Immature natural killer cell (primary cell): ENCODE measurements around the gene CNGA4. TPM values are rescaled to one million over a fixed set of nuclear protein-coding genes. Genes with fewer than 3 reads are reported as not detected.
A peak's percentile ranks its signal among the peaks of the same experiment; 100 is the strongest.
"Not testable (repeated sequence)": the region's sequence is repeated elsewhere in the genome, so short reads cannot be mapped to it uniquely, and the experiment has no call there.

Source experiments
- DNase-seq, 3 donors: peaks; one replicate each; pipeline ENCODE4 v3.0.0; 2022; ENCODE audit warnings: mixed read lengths in 1 of 3
- H3K27ac Mint-ChIP-seq, 6 donors: one replicate each; pipeline ENCODE4 v1.8.0; 2020; ENCODE audit warnings: mixed read lengths in 6 of 6, mild to moderate bottlenecking in 5 of 6, inconsistent platforms in 4 of 6, moderate library complexity in 3 of 6
- H3K27me3 Mint-ChIP-seq, 3 donors: one replicate each; pipeline ENCODE4 v1.8.0; 2020 to 2021; ENCODE audit warnings: low read depth in 3 of 3, mild to moderate bottlenecking in 3 of 3, mixed read lengths in 3 of 3, moderate library complexity in 3 of 3, inconsistent platforms in 1 of 3
- H3K36me3 Mint-ChIP-seq, 3 donors: one replicate each; pipeline ENCODE4 v1.8.0; 2020; ENCODE audit warnings: mixed read lengths in 3 of 3, inconsistent platforms in 2 of 3, mild to moderate bottlenecking in 2 of 3
- H3K4me1 Mint-ChIP-seq, 2 donors: one replicate each; pipeline ENCODE4 v1.8.0; 2020; ENCODE audit warnings: inconsistent platforms in 2 of 2, mild to moderate bottlenecking in 2 of 2, mixed read lengths in 2 of 2, moderate library complexity in 1 of 2
- H3K4me3 Mint-ChIP-seq, 5 donors: one replicate each; pipeline ENCODE4 v1.8.0; 2020; ENCODE audit warnings: mild to moderate bottlenecking in 5 of 5, mixed read lengths in 5 of 5, inconsistent platforms in 3 of 5, moderate library complexity in 3 of 5
- H3K9me3 Mint-ChIP-seq, 6 donors: one replicate each; pipeline ENCODE4 v1.8.0; 2020; ENCODE audit warnings: mild to moderate bottlenecking in 6 of 6, mixed read lengths in 6 of 6, inconsistent platforms in 4 of 6, moderate library complexity in 3 of 6
- polyA plus RNA-seq, 3 donors: library from polyadenylated mRNA; unstranded; fragments of 300-500 nt; fragmentation: Illumina TruSeq; gene quantifications; one replicate each; pipeline ENCODE4 v1.2.3, GENCODE V29; 2021

The CNGA4 gene
- polyA plus RNA-seq, 3 donors from 2014 or later = not detected

DNA sequence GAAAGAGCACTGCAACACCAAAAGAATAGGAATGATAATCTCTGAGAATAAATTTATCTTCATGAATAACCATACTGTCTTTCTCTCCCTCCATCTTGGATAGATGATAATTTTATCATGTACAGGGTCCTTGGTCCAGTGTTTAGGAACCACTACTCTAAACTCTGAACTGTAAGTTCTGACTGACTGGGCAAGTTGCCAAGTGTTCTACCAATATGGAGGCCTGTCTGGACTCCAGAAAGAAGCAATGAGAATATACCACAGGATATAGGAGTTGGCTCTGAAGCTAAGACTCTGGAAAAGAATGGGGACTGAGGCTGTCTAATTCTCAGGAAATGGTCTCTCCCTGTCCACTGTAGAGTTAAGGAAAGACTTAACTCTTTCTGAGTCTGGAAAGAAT, 6.0 kb upstream of the CNGA4 start:
- Mint-ChIP-seq H3K4me1 (peaks cover 65 to 77% of the 10 kb centered on the region in 2 donors), H3K27ac (peak overlapping the region in 5 of 6 donors; percentile 39 to 92 (median 63)), H3K27me3 (peaks cover 0 to 4% (median 3%) of the 10 kb centered on the region in 3 donors), H3K4me3 (peak overlapping the region in 4 of 5 donors; percentile 23 to 99 (median 76)), H3K36me3 (no peaks in the 10 kb centered on the region), H3K9me3 (no peaks in the 10 kb centered on the region)
- no peak for DNase-seq

DNA sequence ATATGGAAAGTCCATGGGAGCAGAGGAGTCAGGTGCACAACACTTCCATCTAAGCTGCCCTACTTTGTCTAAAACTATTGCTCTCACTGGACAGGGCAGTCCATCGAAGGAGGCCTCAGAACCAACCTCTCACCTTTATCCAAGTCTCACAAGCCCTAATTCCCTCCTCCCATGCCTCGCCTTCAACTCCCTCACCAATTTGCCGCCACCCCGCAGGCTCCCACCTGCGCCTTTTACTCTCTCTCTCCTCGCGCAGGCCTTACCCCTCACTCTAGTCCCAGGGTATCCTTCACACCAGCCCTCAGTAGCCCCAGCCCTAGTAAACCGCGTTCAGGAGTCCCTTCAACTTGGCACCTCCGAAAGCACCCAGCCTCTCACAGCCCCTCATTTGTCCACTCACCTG, 4.9 kb upstream of the CNGA4 start:
- Mint-ChIP-seq H3K27ac (peak overlapping the region; percentile 92 to 97 (median 96)), H3K36me3 (no peaks in the 10 kb centered on the region), H3K4me1 (peaks cover 54 to 66% of the 10 kb centered on the region in 2 donors), H3K9me3 (no peaks in the 10 kb centered on the region), H3K4me3 (peak overlapping the region; percentile 97 to 99 (median 99)), H3K27me3 (peaks cover 0 to 4% (median 3%) of the 10 kb centered on the region in 3 donors)
- no peak for DNase-seq

DNA sequence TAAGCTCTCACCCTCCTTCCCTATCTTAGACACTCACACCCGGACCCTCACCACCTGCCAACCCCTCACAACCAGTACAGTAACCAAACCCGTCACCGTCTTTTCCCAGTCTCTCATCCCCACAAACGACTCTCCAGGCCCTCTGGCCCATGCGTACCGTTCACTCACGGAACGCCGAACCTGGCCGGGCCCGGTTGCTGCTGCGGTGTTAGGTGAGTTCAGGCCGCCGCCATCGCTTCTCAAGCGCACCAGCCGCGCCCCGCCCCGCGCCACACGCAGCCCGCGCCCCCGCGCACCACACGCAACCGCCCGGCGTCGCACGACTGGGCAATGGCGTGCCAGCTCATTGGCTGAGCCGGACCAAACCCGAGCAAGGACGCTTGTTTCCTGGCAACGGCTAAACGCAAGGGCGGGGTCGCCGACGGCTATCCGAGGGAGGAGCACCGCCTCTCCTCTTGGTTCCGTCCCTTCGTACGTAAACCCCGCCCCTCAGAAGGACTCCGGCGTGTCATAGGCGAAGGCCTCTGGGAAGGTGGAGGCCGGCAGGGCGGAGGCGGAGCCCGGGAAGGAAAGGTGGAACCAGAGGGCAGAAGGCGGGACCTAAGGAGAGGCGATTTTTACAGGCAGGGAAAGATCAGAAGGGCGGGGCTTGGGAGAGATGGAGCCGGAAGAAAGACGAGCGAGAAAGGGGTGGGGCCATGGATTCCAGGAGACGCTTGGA, 4.3 kb upstream of the CNGA4 start, which contains the start of gene FHIP1B:
TSS of gene FHIP1B (minus strand) at position 250 of the 721 bp plus-strand sequence. CDS start 10,120 bp downstream, outside the sequence.
- Mint-ChIP-seq H3K4me1 (peaks cover 48 to 61% of the 10 kb centered on the region in 2 donors), H3K27ac (peak within 1 kb of the TSS; percentile 92 to 97 (median 96)), H3K36me3 (no peaks in the 10 kb centered on the region), H3K4me3 (peak within 1 kb of the TSS; percentile 97 to 99 (median 99)), H3K27me3 (peaks cover 0 to 4% (median 3%) of the 10 kb centered on the region in 3 donors), H3K9me3 (no peaks in the 10 kb centered on the region)
- peak; percentile 99 to 100 (median 100) for DNase-seq

DNA sequence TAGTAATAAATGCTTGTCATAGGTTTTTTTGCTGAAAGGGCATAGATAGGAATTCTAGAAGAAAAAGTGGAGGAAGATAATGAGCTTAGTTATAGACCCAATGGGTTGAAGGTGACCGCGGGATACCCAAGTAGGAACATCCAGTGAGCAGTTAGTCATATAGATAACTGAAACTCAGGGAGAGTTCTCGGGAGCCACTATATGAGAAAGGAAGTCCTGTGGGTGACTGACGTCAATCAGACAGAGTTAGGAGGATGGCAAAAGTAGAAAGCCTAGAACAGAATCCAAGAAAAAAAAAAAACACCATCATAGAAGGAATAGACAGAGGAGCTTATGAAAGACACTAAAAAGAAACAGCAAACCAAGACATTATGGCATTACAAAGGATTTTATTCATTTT, 1.6 kb upstream of the CNGA4 start:
- Mint-ChIP-seq H3K27me3 (peaks cover 0 to 5% (median 5%) of the 10 kb centered on the region in 3 donors), H3K9me3 (no peaks in the 10 kb centered on the region), H3K4me1 (peaks cover 26 to 34% of the 10 kb centered on the region in 2 donors), H3K36me3 (no peaks in the 10 kb centered on the region), H3K27ac (no peak overlapping the region), H3K4me3 (no peak overlapping the region)
- DNase-seq = no peak

DNA sequence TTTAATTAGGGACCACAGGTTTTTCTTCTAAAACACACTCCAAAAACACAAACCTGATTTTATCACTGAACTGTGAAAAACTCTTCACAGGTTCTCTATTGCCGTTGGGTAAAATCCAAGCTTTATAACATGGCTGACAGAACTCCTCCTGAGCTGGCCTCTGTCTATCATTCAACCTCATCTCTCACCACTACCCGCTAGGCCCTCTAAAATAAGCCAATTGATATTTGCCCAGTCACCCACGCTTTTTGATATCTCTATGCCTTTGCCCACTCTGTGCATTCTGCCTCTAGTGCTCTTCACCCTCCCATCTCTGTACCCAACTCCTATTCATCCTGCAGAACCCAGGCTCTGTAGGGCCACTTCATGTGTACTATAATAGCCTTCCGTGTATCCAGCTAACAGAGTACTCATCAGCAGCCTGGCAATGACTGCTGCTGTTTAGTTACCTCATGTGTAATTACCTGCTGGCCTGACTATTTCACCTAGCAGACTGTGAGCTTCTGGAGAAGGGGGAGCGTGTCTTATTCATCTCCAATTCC, 1.1 kb upstream of the CNGA4 start:
- peaks cover 22 to 28% of the 10 kb centered on the region in 2 donors for H3K4me1 Mint-ChIP-seq
- no peaks in the 10 kb centered on the region for H3K9me3 Mint-ChIP-seq

DNA sequence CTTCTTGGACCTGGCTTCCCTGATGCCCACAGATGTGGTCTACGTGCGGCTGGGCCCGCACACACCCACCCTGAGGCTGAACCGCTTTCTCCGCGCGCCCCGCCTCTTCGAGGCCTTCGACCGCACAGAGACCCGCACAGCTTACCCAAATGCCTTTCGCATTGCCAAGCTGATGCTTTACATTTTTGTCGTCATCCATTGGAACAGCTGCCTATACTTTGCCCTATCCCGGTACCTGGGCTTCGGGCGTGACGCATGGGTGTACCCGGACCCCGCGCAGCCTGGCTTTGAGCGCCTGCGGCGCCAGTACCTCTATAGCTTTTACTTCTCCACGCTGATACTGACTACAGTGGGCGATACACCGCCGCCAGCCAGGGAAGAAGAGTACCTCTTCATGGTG, 1.2 kb downstream of the CNGA4 start:
- no peak for DNase-seq
- no peaks in the 10 kb centered on the region for H3K36me3 Mint-ChIP-seq
- H3K27me3 Mint-ChIP-seq = peaks cover 3% of the 10 kb centered on the region in 3 donors
- H3K27ac Mint-ChIP-seq = no peak overlapping the region
- H3K4me1 Mint-ChIP-seq = peaks cover 4 to 5% of the 10 kb centered on the region in 2 donors
- no peak overlapping the region for H3K4me3 Mint-ChIP-seq
- no peaks in the 10 kb centered on the region for H3K9me3 Mint-ChIP-seq

More for the DNA sequence above, 1.1 kb upstream of the CNGA4 start:
- Mint-ChIP-seq H3K36me3 (no peaks in the 10 kb centered on the region), H3K4me3 (no peak overlapping the region), H3K27ac (no peak overlapping the region), H3K27me3 (peaks cover 0 to 5% (median 5%) of the 10 kb centered on the region in 3 donors)
- DNase-seq = no peak

DNA sequence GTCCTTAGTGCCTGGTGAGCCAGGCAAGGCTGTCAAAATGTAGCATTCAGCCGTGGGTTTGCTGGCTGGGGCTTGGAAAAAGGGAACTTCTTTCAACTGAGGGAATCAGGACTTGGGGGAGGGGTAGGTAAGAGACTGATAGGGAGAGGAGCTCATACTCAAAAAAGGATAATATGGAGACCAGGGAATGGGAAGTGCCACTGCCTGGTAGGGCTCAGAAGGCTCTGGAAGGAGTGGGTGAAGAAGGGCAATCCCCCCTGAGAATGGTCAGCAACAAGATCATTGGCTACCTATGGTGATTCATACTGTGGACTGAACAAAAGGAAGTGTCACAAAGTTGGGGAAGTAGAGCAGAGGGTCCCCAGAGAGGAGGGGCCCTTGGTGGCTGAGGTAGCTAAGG, 1.9 kb downstream of the CNGA4 start:
- H3K9me3 Mint-ChIP-seq = no peaks in the 10 kb centered on the region
- no peak for DNase-seq
- peaks cover 3% of the 10 kb centered on the region in 3 donors for H3K27me3 Mint-ChIP-seq
- no peak overlapping the region for H3K4me3 Mint-ChIP-seq
- H3K36me3 Mint-ChIP-seq = no peaks in the 10 kb centered on the region
- no peaks in the 10 kb centered on the region for H3K4me1 Mint-ChIP-seq
- no peak overlapping the region for H3K27ac Mint-ChIP-seq

DNA sequence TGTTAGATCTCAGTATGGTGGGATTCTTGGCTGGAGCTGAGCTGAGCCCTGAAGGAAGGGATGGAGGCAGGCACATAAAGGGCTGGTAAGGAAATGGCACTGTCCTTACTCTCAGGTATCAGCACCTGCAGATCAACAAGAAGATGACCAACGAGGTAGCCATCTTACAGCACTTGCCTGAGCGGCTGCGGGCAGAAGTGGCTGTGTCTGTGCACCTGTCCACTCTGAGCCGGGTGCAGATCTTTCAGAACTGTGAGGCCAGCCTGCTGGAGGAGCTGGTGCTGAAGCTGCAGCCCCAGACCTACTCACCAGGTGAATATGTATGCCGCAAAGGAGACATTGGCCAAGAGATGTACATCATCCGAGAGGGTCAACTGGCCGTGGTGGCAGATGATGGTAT, 2.4 kb downstream of the CNGA4 start:
- no peaks in the 10 kb centered on the region for H3K4me1 Mint-ChIP-seq
- no peaks in the 10 kb centered on the region for H3K36me3 Mint-ChIP-seq
- no peak overlapping the region for H3K27ac Mint-ChIP-seq
- H3K4me3 Mint-ChIP-seq = no peak overlapping the region
- DNase-seq = no peak
- no peaks in the 10 kb centered on the region for H3K9me3 Mint-ChIP-seq
- H3K27me3 Mint-ChIP-seq = peaks cover 3% of the 10 kb centered on the region in 3 donors

DNA sequence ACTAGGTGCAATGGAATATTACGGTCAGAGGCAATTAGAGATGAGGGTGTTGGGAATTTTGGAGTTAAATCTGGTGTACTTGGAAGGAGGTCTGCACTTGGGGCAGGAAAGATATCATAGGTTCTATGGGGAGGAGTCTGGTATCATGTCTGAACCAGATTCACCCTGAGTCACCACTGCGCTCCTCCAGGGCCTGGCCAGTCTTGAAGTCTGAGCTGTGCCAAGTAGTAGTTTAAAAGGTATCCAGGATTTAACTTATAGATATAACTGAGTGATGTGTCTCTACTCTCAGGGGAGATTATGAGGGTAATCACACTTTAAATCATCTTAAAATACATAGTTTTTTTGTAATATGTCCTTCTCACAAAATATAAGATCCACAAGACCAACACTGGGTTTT, 6.6 kb downstream of the CNGA4 start:
- peaks cover 3 to 10% (median 8%) of the 10 kb centered on the region in 3 donors for H3K27me3 Mint-ChIP-seq
- no peaks in the 10 kb centered on the region for H3K4me1 Mint-ChIP-seq
- no peaks in the 10 kb centered on the region for H3K36me3 Mint-ChIP-seq
- DNase-seq = no peak
- no peak overlapping the region for H3K4me3 Mint-ChIP-seq
- H3K27ac Mint-ChIP-seq = peak overlapping the region in 1 of 6 donors; percentile 28
- no peaks in the 10 kb centered on the region for H3K9me3 Mint-ChIP-seq

DNA sequence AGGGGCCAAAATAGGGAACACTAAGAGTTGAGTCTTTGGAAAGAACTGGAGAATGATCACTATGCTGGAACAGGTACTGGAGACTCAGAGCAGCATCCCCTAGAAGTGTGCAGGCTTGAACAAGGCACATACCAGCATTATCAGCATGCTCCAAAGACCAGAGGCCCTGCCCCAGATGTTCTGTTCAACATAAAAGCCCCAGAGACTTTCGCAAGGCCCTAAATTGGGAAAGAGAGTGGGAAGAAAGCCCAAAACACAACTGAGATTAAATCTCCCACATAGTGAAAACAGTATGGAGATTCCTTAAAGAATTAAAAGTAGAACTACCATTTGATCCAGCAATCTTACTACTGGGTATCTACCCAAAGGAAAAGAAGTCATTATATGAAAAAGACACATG, 9.4 kb downstream of the CNGA4 start:
- Mint-ChIP-seq H3K27ac (no peak overlapping the region), H3K9me3 (no peaks in the 10 kb centered on the region), H3K4me1 (no peaks in the 10 kb centered on the region), H3K4me3 (no peak overlapping the region), H3K36me3 (no peaks in the 10 kb centered on the region), H3K27me3 (peaks cover 3 to 7% (median 5%) of the 10 kb centered on the region in 3 donors)
- DNase-seq = no peak

DNA sequence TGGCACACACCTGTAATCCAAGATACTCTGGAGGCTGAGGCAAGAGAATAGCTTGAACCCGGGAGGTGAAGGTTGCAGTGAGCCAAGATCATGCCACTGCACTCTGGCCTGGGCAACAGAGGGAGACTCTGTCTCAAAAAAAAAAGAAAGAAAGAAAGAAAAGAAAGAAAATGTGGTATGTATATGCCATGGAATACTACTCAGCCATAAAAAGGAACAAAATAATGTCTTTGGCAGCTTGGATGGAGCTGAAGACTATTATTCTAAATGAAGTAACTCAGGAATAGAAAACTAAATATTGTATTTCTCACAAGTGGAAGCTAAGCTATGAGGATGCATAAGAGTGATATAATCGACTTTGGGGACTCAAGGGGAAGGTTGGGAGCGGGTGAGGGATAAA, 10.0 kb downstream of the CNGA4 start:
- not testable (repeated sequence) for DNase-seq, H3K36me3 Mint-ChIP-seq, H3K4me3 Mint-ChIP-seq, H3K9me3 Mint-ChIP-seq, H3K4me1 Mint-ChIP-seq, H3K27me3 Mint-ChIP-seq, H3K27ac Mint-ChIP-seq

DNA sequence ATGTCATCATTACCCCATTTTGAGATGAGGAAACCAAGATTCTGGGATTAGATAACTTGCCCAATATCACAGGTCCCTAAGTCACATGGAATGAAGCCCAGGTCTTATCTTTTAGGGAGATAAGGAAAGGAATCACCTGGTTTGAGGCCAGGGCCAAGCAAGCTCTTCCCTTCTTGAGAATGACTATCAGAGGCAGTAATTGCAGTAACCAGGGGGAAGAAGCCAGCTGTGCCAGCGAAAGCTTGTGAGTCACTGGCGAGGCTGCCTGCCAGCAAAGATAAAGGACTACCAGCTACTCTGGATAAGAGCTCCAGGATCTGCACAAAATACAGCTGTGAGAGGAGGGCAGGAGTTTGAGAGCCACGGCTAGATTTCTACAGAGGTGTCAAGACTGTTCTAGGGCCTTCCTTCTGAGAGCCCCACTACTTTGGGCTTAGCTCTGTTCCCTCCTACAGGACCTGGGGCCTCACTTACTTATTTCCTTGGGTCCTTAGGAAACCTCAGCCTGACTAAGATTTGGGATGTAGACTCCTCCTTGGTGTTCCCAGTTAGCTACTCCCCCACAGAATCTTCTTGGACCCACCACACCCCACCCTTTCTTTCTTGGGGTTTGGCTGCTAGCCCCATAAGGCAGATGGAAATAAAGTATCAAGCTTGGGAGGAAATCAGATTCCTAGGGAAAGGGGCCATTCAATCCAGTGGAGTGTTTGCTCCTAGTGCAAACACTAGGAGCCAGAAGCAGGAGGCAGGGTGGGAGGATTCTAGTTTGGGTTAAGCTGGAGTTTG, 11.1 kb downstream of the CNGA4 start:
- H3K27me3 Mint-ChIP-seq = peaks cover 0 to 7% (median 5%) of the 10 kb centered on the region in 3 donors
- no peak overlapping the region for H3K4me3 Mint-ChIP-seq
- no peak overlapping the region for H3K27ac Mint-ChIP-seq
- H3K9me3 Mint-ChIP-seq = no peaks in the 10 kb centered on the region
- no peaks in the 10 kb centered on the region for H3K4me1 Mint-ChIP-seq
- H3K36me3 Mint-ChIP-seq = no peaks in the 10 kb centered on the region
- no peak for DNase-seq

DNA sequence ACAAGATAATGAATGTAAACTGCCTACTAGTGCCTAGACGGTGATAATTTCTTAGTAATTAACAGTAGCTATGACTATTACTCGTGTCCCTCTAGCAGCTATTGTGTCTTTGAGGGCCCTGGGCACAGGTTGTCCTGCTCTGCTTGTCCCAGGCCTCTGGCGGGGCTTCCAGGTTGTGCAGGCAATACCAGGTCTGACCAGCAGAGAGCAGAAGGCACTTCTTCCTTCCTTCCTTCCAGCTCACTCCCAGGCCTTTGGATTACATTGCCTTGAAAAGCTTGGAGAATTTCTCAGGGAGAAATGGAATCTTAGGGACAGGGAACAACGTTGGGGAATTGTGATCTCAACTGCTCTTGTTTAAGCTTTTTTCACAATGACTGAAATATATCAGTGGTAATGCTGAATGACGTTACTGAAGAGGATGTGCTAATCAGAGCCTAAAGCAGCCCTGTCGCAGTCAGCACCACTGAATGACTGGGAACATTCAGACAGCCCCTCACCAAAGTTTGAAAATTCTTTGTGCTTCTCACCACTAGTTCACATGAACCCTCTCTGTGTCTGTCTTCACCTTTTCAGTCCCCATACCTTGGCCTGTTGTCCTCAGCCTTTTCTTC, 12.3 kb downstream of the CNGA4 start:
- H3K27me3 Mint-ChIP-seq = peaks cover 0 to 7% (median 5%) of the 10 kb centered on the region in 3 donors
- H3K4me1 Mint-ChIP-seq = no peaks in the 10 kb centered on the region
- no peak overlapping the region for H3K27ac Mint-ChIP-seq
- DNase-seq = peak in 2 of 3 donors; percentile 16 to 28
- no peaks in the 10 kb centered on the region for H3K36me3 Mint-ChIP-seq
- no peak overlapping the region for H3K4me3 Mint-ChIP-seq
- no peaks in the 10 kb centered on the region for H3K9me3 Mint-ChIP-seq
